HL-60 (cell line): ENCODE measurements around the gene BIK.

Experiments
- DNase-seq, 2 experiments: peaks; one replicate each; pipeline ENCODE4 v3.0.0-alpha.2; 2010 to 2020; ENCODE audit warnings: low read depth in 1 of 2, low spot score in 1 of 2
- H3K27ac ChIP-seq: fragments of 250-450 bp; sonication (Bioruptor Pico); replicated peaks from 2 replicates; pipeline ENCODE4 v1.5.1; 2020; ENCODE audit warnings: mild to moderate bottlenecking, moderate library complexity
- H3K27me3 ChIP-seq: fragments of 250-450 bp; sonication (Bioruptor Pico); 2 replicates; pipeline ENCODE4 v1.5.1; 2021; ENCODE audit warnings: mild to moderate bottlenecking, moderate library complexity; ENCODE audit not compliant: insufficient read depth, poor library complexity, severe bottlenecking
- H3K4me3 ChIP-seq: replicated peaks from 2 replicates; pipeline ENCODE4 v1.5.1; 2011; ENCODE audit warnings: mild to moderate bottlenecking, control low read depth, low read length; ENCODE audit not compliant: insufficient read depth
- GABPA ChIP-seq: IDR thresholded peaks from 2 replicates; pipeline ENCODE4 v1.6.1; 2012; ENCODE audit warnings: low read depth
- POLR2AphosphoS5 ChIP-seq: IDR thresholded peaks from 2 replicates; pipeline ENCODE4 v1.6.1; 2012; ENCODE audit warnings: low read depth
- REST ChIP-seq: IDR thresholded peaks from 2 replicates; pipeline ENCODE4 v1.6.1; 2012; ENCODE audit warnings: low read depth; ENCODE audit not compliant: insufficient replicate concordance
- SPI1 ChIP-seq: IDR thresholded peaks from 2 replicates; pipeline ENCODE4 v1.6.1; 2012; ENCODE audit warnings: low read depth, mild to moderate bottlenecking, borderline replicate concordance
- TF ChIP-seq, protein P1 (sequence below): IDR thresholded peaks from one replicate; pipeline ENCODE4 v1.5.1; 2011; ENCODE audit warnings: low read length, control low read depth, inconsistent platforms; ENCODE audit not compliant: insufficient read depth

Gene BIK

GRCh38 chr22:43173976-43174720, 63.6 kb downstream of the BIK start:
- Histone ChIP-seq H3K27me3 (no peaks in the 10 kb centered on the region), H3K27ac (no peak overlapping the region), H3K4me3 (no peak overlapping the region)
- DNase-seq = no peak
- TF ChIP-seq, protein P1, sequence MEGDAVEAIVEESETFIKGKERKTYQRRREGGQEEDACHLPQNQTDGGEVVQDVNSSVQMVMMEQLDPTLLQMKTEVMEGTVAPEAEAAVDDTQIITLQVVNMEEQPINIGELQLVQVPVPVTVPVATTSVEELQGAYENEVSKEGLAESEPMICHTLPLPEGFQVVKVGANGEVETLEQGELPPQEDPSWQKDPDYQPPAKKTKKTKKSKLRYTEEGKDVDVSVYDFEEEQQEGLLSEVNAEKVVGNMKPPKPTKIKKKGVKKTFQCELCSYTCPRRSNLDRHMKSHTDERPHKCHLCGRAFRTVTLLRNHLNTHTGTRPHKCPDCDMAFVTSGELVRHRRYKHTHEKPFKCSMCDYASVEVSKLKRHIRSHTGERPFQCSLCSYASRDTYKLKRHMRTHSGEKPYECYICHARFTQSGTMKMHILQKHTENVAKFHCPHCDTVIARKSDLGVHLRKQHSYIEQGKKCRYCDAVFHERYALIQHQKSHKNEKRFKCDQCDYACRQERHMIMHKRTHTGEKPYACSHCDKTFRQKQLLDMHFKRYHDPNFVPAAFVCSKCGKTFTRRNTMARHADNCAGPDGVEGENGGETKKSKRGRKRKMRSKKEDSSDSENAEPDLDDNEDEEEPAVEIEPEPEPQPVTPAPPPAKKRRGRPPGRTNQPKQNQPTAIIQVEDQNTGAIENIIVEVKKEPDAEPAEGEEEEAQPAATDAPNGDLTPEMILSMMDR = no peak
- TF ChIP-seq POLR2AphosphoS5 (no peak; the same call in 1 of the 2 replicates), SPI1 (no peak), GABPA (no peak), REST (no peak)

DNA sequence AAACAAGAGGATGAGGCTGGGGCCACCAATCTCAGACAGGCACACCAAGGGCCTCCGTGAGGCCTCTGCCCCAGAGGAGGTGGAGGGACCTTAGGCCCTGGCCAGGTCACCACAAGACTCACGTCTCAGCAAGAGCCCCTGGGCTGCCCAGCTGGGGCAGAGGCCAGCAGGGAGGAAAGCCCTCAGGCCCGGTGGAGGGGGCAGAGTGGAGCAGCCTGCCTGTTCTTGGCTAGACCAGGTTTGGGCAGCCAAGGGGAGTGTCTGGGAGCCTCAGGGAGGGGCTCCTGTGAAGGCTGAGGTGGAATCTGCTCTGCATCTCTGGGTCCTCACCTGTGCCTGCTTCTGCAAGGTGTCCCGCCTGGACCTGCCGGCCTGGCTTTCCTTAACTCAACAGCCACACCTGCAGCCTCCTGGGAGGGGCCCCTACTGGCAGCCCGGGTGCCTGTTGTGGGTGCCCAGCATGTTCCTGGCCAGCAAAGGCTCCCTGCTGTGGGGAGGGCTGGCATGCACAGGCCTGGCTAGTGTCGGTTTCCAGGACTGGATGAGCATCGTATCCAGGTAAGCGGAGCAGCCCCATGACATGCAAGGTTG, 64.5 kb downstream of the BIK start:
- no peak overlapping the region for H3K27ac ChIP-seq
- no peaks in the 10 kb centered on the region for H3K27me3 ChIP-seq
- no peak for DNase-seq
- no peak overlapping the region for H3K4me3 ChIP-seq
- TF ChIP-seq REST (no peak), GABPA (no peak), SPI1 (no peak), POLR2AphosphoS5 (no peak)
- TF ChIP-seq, protein P1 = no peak

- Histone ChIP-seq H3K4me3 (no peak overlapping the region), H3K27ac (no peak overlapping the region), H3K27me3 (no peaks in the 10 kb centered on the region)
- DNase-seq = no peak
- TF ChIP-seq SPI1 (no peak), REST (no peak), POLR2AphosphoS5 (no peak), GABPA (no peak)
- TF ChIP-seq, protein P1 = no peak
Observed at GRCh38 chr22:43176090-43176489, 65.5 kb downstream of the BIK start.
